ENCODE data around the gene UMAD1. TPM values are rescaled to one million over a fixed set of nuclear protein-coding genes. Genes with fewer than 3 reads are reported as not detected.
"Not testable (repeated sequence)": the region's sequence is repeated elsewhere in the genome, so short reads cannot be mapped to it uniquely, and the experiment has no call there.

The UMAD1 gene
- total RNA-seq, 1 experiment from 2014 or later: 25.1 TPM

DNA sequence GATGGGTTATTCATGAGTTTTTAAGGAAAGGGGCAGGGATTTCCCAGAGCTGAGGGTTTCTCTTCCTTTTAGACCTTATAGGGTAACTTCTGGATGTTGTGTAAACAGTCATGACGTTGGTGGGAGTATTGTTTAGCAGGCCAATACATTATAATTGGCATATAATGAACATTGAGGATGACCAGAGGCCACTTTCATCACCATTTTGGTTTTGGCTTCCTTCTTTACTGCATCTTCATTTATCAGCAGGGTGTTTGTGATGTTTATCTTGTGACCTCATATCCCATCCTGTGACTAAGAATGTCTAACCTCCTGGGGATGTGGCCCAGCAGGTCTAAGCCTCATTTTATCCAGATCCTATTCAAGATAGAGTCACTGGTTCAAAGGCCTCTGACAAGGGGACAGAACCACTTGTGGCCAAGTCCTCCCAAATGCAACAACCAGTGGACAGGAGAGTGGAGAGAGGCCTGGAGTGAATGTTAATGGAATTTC lies 155.1 kb downstream of the UMAD1 start:
- DNase-seq (ENCODE audit: low read depth): peak; percentile 77

DNA sequence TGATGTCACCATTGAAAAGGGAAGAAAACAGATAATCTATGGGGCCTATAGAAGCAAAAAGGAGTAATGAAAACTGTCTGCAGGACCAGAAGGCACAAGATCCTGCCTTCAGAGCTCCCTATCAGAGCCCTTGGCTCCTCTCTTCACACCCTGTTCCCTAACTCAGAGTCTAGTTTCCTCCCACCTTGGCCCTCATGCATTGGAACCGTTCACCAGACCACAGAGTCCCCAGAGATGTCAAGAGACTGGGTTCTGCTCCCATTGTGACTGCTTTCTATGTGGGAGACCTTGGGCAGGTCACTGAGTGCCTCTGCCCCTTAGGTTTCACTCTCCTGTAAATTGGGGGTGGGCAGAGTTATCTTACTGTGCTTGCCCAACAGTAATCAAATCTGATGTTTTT lies 158.0 kb downstream of the UMAD1 start:
- DNase-seq (ENCODE audit: low read depth): peak; percentile 12

DNA sequence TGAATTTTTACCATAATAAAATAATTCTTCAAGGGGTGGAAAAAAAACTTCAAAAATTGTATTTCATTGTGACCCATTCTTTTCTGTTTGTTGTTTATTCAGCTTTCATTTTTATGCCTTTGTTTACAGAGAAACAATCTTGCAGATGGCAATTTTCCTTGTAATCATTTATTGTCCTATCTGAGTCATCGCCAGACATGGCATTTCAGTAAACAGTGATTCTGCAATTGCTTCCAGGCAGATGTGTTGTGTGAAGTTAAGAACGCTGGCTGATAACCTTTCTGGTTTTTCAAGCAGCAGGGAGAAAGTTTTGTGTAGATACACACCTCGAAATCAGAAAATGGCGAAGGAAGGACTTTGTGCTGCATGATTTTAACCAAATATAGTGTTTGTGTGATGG lies 158.6 kb downstream of the UMAD1 start:
- peak; percentile 66 for DNase-seq (ENCODE audit: low read depth)

DNA sequence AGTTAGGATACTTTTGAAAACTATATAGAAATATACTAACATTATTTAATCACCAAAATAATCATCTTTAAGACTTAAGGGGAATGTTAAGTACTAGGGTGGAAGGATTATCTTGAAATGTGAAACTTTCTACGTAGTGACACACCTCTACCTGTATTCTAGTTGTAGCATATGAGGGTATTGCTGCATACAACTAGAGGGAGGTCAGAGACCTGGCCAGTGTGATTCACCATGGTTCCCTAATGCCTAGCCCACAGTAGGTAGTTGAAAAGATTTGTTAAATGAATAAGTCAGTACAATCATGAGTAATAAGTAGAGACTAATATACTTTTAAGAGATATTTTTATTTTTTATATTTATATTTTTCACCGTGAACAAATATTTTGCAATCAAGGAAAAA lies 162.0 kb downstream of the UMAD1 start:
- DNase-seq (ENCODE audit: low read depth): no peak

DNA sequence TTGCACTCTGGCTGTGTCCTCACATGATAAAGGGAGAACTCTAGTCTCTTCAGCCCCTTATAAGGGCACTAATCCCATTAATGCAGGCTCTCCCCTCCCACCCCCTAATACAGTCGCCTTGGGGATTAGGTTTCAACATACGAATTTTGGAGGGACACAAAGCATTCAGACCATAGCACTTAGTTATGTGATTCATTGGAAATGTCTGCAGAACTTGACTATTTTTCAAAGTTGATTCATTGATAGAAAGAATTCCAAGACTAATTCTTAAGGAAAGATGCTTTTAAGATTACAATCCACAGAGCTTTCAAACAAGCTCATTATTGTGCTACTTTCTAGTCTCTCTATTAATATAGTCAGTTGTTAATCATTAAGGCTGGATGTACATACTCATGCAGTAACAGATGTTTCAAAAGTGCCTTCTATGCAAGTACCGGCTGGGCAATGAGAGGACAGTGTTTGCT lies 163.2 kb downstream of the UMAD1 start:
- DNase-seq (ENCODE audit: low read depth): no peak

DNA sequence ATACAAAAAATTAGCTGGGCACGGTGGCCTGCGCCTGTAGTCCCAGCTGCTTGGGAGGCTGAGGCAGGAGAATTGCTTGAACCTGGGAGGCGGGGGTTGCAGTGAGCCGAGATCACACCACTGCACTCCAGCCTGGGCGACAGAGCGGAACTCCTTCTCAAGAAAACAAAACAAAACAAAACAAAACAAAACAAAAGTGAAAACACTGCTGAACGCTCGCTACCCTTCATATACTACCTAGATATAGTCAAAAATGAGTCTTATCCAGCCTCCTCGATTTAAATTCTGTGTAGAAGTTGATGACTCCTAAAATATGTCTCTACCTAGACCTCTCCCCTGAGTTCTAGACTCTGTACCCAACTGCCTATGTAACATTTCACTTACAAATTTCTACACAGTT lies 164.3 kb downstream of the UMAD1 start:
- DNase-seq (ENCODE audit: low read depth): not testable (repeated sequence)

DNA sequence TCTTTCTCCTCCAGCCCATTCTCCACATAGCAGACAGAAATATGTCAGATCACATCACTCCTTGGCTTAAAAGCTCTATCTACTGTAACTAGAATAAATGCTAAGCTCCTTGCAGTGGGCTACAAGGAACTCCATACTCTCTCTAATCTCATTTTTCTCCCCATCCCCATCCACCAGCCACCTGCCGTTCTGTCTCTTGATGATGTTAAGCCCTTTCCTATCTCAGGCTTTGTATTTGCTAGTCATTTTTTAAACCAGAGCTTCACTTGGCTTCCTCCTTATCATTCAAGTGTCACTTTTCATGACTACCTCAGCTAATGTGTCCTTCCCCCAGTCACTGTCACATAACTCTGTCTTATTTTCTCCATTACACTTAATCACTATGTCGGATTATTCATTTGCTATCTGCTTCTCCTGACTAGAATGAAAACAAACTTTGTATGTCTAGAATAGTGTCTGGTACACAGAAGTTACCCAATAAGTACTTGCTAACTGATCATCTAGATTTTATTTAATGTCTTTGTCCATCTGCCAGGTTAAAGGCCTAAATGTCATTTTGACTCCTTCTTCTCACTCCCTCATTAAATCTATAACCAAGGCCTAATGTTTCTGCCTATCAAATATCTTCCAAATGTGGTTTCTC lies 165.1 kb downstream of the UMAD1 start:
- no peak for DNase-seq (ENCODE audit: low read depth)

DNA sequence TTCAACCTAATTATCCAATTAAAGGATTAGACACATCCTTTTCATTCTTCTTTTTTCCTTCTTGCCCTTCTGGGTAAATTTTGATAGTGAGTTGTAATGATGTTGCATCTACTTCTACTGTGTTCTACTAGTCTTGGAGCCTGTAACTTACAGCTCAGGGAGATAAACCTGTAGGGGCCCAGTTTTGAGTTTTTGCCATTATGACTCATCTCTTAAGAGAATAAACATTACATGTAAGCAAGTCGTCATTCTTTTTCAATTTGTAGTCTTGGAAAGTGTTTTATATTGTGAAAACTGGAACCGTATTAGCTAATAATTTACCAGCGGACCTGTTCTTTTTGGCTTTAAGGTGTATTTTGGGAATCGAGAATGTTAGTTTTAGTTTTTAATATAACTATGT lies 167.6 kb downstream of the UMAD1 start:
- peak; percentile 52 for DNase-seq (ENCODE audit: low read depth)

DNA sequence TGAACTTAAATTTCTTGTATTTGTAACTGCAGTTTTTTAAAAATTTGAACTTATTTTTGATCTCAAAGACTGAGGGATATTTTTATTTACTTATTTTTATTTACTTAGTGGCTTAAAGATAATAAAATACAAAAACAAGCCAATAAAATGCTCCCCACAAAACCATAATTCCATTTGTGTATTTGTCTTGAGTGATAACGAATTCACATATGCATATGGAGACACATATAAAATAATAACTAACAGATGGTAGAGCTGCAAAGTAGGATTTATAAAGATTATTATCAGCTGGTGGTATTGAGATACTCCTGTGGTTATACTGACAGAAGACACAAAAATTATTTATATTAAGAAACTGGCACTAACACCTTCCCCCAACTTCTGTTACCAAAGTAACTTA lies 168.1 kb downstream of the UMAD1 start:
- DNase-seq (ENCODE audit: low read depth): no peak

DNA sequence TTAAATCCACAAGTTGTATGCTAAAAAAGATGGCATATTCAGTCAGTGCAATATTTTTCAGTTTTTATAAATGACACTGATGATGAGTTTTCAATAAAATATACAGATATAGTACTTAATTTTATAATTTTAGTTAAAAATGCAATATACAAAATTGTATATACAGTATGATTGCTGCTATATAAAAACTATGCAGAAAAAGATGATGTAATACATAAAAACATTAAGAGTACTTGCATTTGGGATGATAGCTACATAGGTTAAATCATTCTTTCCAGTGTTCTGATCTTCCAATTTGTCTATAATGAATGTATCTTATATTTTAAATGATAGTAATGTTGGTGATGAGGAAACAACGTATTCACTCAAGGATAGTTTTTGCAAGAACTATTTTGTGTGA lies 169.8 kb downstream of the UMAD1 start:
- DNase-seq (ENCODE audit: low read depth): no peak

DNA sequence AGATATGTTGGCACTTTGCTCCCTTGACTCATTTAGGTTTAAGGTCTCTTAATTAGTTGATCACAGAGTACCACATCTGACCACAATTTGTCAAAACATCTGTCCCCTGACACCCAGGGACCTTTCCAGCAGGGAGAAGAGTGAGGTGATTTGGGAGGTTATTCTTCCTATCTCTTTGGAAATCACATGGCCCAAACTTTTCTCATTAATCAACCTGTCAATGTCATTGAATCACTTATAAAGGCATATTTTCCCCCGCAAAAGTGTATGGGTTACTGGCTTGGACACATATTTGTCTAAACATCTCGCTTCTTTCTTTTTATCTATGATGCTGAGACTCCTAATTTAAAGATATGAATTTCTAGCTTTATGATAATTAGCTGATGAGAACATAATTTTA lies 170.3 kb downstream of the UMAD1 start:
- no peak for DNase-seq (ENCODE audit: low read depth)

DNA sequence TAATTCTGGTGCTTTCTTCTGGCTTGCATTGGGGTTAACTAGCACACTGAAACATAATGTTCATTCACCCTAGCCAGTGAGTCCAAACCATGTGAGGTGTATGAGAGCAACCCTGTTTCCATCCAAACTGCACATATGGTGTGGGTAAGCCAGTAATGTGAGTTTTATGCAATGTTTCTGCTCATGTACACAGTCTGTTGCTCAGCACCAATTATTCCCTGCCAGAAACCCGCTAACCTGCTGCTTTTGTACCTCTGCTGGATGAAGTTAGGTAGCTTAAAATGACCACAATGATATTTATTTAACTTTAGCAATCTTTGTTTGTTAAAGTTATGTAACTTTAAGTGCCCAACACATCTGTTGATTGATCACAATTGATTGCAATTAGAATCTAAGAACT lies 171.6 kb downstream of the UMAD1 start:
- DNase-seq (ENCODE audit: low read depth): no peak

DNA sequence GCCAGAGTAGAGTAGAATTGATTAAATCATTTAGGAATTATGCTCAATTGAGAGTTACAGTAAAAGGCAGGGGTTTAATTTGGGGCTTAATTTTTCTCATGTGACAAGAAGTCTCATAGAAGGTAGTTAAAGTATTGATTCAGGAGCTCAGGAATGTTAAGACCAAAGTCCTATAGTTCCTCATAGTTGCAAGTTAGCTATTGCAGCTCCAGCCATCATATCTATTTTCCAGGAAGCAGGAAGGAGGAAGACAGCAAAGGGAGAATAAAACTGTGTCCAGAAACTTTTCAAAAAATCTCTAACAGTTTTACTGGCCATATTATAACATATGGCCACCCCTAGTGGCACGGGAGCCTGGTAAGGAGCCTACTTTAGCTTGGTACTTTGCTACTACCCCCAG lies 174.8 kb downstream of the UMAD1 start:
- no peak for DNase-seq (ENCODE audit: low read depth)

DNA sequence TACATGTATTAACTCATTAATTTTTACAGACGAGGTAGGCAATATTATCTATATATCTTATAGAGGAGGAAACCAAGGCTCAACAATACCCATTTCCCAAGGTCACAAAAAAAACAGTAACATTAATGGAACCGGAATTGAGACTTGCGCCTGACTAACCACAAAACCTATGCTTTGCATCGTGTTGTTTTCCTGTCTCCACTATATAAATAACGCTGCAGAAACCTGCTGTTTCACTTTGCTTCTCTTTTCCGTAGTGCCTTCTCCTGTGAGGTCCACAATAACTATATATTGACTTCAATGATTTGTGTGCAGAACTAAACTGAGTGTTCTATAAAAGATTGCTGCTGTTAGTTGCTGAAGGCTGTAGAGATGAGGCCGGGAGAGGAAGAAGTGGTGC lies 175.5 kb downstream of the UMAD1 start:
- no peak for DNase-seq (ENCODE audit: low read depth)

DNA sequence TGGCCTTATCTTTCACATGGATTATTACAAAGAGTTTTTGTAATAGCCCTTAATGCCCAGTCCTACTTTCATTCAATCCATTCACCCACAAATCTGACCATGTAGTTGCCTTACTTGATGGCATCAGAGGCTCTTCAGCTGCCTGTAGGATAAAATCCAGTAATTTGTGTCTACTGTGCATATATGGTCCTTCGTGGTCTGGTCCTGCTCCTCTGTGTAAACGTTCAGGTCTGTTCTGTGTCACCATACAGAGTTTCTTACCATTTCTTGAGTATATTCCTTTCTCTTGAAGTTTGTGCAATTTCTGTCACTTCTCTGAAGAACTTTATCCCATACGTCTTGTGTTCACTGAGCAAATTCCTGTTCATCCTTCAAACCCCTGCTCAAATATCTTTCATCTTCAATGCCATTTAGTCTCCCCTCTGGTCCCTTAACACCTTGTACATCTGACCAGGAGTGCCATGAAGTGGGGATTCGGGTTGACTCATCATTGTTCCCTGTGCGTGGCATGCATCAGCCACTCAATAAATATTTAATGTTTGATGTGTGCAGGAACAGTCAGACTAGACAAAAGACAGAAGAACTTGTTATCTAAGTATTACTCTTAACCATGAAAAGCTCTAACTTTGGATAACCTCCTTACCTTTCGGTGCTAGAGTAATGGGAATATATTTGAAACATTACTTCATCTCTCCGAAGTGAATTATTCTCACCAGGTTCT lies 176.4 kb downstream of the UMAD1 start:
- no peak for DNase-seq (ENCODE audit: low read depth)

DNA sequence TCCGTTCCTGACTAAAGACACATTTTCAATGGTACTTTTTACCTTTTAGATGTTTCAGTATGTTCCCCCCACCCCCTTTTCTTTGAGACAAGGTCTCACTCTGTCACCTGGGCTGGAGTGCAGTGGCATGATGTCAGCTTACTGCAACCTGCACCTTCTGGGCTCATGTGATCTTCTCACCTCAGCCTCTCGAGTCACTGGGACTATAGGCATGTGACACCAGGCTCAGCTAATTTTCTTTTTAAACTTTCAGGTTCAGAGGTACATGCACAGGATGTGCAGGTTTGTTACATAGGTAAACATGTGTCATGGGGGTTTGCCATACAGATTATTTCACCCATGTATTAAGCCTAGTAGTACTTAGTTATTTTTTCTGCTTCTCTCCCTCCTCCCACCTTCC lies 177.2 kb downstream of the UMAD1 start:
- DNase-seq (ENCODE audit: low read depth): no peak

DNA sequence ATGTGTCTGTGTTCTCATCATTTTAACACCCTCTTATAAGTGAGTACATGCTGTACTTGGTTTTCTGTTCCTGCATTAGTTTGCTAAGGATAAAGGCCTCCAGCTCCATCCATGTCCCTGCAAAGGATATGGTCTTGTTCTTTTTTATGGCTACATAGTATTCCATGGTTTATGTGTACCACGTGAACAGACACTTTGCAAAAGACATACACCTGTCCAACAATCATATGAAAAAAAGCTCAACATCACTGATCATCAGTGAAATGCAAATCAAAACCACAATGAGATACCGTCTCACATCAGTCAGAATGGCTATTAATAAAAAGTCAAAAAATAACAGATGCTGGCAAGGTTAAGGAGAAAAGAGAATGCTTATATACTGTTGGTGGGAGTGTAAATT lies 177.6 kb downstream of the UMAD1 start:
- not testable (repeated sequence) for DNase-seq (ENCODE audit: low read depth)

DNA sequence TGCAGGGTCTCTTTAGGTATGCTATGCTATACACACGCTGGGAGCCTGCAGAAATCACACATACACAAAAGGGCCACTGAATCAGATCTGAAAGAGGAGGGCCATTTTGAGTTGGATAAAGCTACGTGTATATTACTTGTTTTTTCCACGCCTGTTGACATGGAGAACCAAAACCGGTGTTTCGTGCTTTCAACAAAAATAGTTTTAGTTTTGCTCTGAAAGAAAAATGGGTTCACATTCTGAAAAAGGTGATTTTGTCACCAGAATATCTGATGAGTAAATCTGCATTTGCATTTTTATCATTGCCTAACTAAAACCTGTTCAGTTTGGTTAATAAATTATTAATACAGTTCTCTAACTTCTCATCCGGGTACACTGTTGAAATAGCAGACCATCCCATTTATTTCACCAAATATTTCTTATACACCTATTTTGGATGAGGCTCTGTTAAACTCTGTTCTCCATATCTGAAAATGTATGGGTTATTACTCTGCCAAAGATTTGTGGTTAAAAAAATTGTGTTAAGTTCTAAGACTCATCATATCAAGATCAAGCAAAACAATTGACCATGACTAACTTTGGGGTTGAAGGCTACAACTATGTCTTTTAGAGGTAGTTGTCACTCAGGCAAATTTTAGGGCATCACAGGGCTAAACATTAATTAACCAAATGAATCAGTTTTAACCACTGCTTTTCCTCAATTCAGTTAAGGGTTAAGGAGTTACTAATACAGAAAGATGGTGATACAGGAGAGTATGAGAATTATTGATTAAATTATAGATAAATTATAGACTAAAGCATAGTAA lies 179.1 kb downstream of the UMAD1 start:
- DNase-seq (ENCODE audit: low read depth): no peak

DNA sequence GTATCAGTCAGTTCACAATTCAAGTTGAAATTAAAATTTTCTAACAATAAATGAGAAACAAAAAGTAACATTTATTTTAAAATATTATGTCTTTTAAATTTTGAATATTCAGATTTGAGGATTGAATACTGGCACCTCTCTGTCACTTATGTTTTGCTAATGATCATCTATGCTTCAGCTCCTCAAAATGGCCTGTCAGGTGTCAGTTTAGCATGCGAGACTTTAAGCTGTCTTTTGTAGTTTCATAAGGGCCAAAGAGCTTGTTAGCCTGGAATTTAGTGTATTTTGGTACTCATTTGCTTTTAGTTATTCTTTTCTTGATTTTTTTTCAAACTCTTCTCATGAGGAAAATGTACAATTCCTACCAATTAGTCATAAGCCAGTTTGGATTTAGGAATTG lies 179.9 kb downstream of the UMAD1 start:
- no peak for DNase-seq (ENCODE audit: low read depth)

DNA sequence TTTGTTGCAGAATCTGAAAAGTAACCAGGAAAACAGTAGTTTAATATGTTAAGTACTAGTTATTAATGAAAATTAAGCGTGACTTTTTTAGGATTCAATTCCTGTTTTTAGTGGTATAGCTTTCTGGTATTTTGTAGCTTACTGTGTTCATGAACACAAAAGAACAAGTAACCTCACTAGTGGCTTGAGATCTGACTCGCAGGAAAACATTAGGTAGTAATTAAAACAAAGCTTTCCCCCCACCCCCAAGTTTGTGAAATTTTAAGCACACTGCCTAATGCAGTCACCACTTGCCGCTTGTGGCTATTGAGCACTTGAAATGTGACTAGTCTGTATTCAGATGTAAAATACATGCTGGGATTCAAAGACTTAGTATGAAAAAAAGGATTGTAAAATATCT lies 180.4 kb downstream of the UMAD1 start:
- DNase-seq (ENCODE audit: low read depth): peak; percentile 24

DNA sequence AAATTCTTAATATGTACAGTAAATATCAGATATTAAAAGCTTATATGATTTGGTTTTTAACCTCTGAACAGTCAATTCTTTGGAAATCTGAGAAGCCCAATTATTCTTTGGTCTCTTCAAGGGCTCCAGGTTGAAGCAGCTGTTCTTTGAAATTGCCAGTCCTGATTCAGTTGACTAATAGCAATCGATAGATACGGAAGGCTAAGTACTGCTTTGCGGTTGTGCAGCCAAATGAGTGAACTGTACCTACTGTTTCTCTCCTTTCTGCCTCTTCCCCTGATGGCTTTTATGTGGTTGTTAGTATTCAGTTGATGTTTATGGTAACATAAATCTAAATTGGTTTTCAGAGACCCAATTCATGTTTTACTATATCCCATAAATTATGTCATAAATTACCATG lies 181.0 kb downstream of the UMAD1 start:
- no peak for DNase-seq (ENCODE audit: low read depth)

DNA sequence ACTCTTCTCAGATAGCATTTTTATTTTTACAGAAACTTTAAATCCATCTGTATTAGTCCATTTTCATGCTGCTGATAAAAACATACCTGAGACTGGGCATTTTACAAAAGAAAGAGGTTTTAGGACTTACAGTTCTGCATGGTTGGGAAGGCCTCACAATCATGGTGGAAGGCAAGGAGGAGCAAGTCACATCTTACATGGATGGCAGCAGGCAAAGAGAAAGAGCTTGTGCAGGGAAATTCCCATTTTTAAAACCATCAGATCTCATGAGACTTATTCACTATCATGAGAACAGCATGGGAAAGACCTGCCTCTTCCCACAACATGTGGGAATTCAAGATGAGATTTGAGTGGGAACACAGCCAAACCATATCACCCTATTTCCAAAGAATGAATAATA lies 184.7 kb downstream of the UMAD1 start:
- DNase-seq (ENCODE audit: low read depth): not testable (repeated sequence)
